ENCODE results near the gene POLG. TPM values are rescaled to one million over a fixed set of nuclear protein-coding genes. Genes with fewer than 3 reads are reported as not detected.

The POLG gene
- total RNA-seq, 1 donor = 61.2 TPM

GRCh38 chr15:89309993-89310392 lies 24.6 kb downstream of the POLG start:
- no peak for DNase-seq (ENCODE audit: insufficient read length, low spot score, missing footprints)
- TF ChIP-seq CTCF (IDR thresholded peaks at IDR 0.05; ENCODE audit: extremely low read depth, low read depth, low read length) = no peak
- Histone ChIP-seq H3K9me3 (ENCODE audit: low read depth, low read length) (no peaks in the 10 kb centered on the region), H3K27ac (ENCODE audit: low read depth, low read length) (no peak overlapping the region), H4K20me1 (ENCODE audit: insufficient read depth, low read length) (no peaks in the 10 kb centered on the region), H3K4me3 (ENCODE audit: insufficient read depth, low read length) (no peak overlapping the region), H3K79me2 (ENCODE audit: insufficient read depth, low read length) (no peaks in the 10 kb centered on the region), H3K4me1 (ENCODE audit: insufficient read depth, low read length) (peaks cover 18% of the 10 kb centered on the region), H2AFZ (ENCODE audit: low read length) (no peak overlapping the region), H3K27me3 (ENCODE audit: insufficient read depth, low read length) (no peaks in the 10 kb centered on the region), H3K36me3 (ENCODE audit: insufficient read depth, low read length) (peaks cover 18% of the 10 kb centered on the region), H3K4me2 (ENCODE audit: insufficient read depth, low read length) (no peak overlapping the region)

- TF ChIP-seq CTCF (IDR thresholded peaks at IDR 0.05; ENCODE audit: extremely low read depth, low read depth, low read length) = no peak
- Histone ChIP-seq H2AFZ (ENCODE audit: low read length) (no peak overlapping the region), H3K9me3 (ENCODE audit: low read depth, low read length) (peaks cover 2% of the 10 kb centered on the region), H3K4me2 (ENCODE audit: insufficient read depth, low read length) (peak overlapping the region; percentile 4), H3K36me3 (ENCODE audit: insufficient read depth, low read length) (peaks cover 22% of the 10 kb centered on the region), H4K20me1 (ENCODE audit: insufficient read depth, low read length) (no peaks in the 10 kb centered on the region), H3K4me1 (ENCODE audit: insufficient read depth, low read length) (peaks cover 18% of the 10 kb centered on the region), H3K27me3 (ENCODE audit: insufficient read depth, low read length) (no peaks in the 10 kb centered on the region), H3K4me3 (ENCODE audit: insufficient read depth, low read length) (no peak overlapping the region), H3K27ac (ENCODE audit: low read depth, low read length) (no peak overlapping the region), H3K79me2 (ENCODE audit: insufficient read depth, low read length) (no peaks in the 10 kb centered on the region)
- peak; percentile 10 for DNase-seq (ENCODE audit: insufficient read length, low spot score, missing footprints)
Observed at GRCh38 chr15:89308236-89308635, 26.4 kb downstream of the POLG start.

GRCh38 chr15:89307791-89308190 lies 26.8 kb downstream of the POLG start:
- Histone ChIP-seq H3K4me1 (ENCODE audit: insufficient read depth, low read length) (peaks cover 18% of the 10 kb centered on the region), H3K4me2 (ENCODE audit: insufficient read depth, low read length) (peak overlapping the region; percentile 8), H2AFZ (ENCODE audit: low read length) (no peak overlapping the region), H3K79me2 (ENCODE audit: insufficient read depth, low read length) (no peaks in the 10 kb centered on the region), H3K27ac (ENCODE audit: low read depth, low read length) (no peak overlapping the region), H4K20me1 (ENCODE audit: insufficient read depth, low read length) (no peaks in the 10 kb centered on the region), H3K36me3 (ENCODE audit: insufficient read depth, low read length) (peaks cover 19% of the 10 kb centered on the region), H3K9me3 (ENCODE audit: low read depth, low read length) (peaks cover 2% of the 10 kb centered on the region), H3K4me3 (ENCODE audit: insufficient read depth, low read length) (no peak overlapping the region), H3K27me3 (ENCODE audit: insufficient read depth, low read length) (no peaks in the 10 kb centered on the region)
- peak; percentile 59 for DNase-seq (ENCODE audit: insufficient read length, low spot score, missing footprints)
- no peak for TF ChIP-seq CTCF (IDR thresholded peaks at IDR 0.05; ENCODE audit: extremely low read depth, low read depth, low read length)

- Histone ChIP-seq H3K9me3 (ENCODE audit: low read depth, low read length) (peaks cover 2% of the 10 kb centered on the region), H3K79me2 (ENCODE audit: insufficient read depth, low read length) (no peaks in the 10 kb centered on the region), H3K4me3 (ENCODE audit: insufficient read depth, low read length) (no peak overlapping the region), H3K27ac (ENCODE audit: low read depth, low read length) (peak overlapping the region; percentile 68), H3K27me3 (ENCODE audit: insufficient read depth, low read length) (no peaks in the 10 kb centered on the region), H3K4me2 (ENCODE audit: insufficient read depth, low read length) (peak overlapping the region; percentile 8), H3K36me3 (ENCODE audit: insufficient read depth, low read length) (peaks cover 17% of the 10 kb centered on the region), H2AFZ (ENCODE audit: low read length) (peak overlapping the region; percentile 37), H4K20me1 (ENCODE audit: insufficient read depth, low read length) (no peaks in the 10 kb centered on the region), H3K4me1 (ENCODE audit: insufficient read depth, low read length) (peaks cover 18% of the 10 kb centered on the region)
- TF ChIP-seq CTCF (IDR thresholded peaks at IDR 0.05; ENCODE audit: extremely low read depth, low read depth, low read length) = no peak
- peak; percentile 92 for DNase-seq (ENCODE audit: insufficient read length, low spot score, missing footprints)
Observed at GRCh38 chr15:89307046-89307587, 27.5 kb downstream of the POLG start.
